H9 (cell line): Measurements from ENCODE around the gene HCFC1. TPM values are rescaled to one million over a fixed set of nuclear protein-coding genes. Genes with fewer than 3 reads are reported as not detected.

ENCODE experiments used
- DNase-seq: peaks from one replicate; pipeline ENCODE4 v3.0.0-alpha.2; 2017
- H2AFZ ChIP-seq: one replicate; pipeline ENCODE4 v1.6.1; 2013; ENCODE audit warnings: mild to moderate bottlenecking, low read length, control low read depth, moderate library complexity
- H2AK5ac ChIP-seq: 2 replicates; pipeline ENCODE4 v1.6.1; 2013; ENCODE audit warnings: low read length, control low read depth, mixed read lengths; ENCODE audit not compliant: insufficient read length
- H2BK120ac ChIP-seq: one replicate; pipeline ENCODE4 v1.6.1; 2013; ENCODE audit warnings: low read depth, mild to moderate bottlenecking, low read length, control low read depth, inconsistent platforms; ENCODE audit not compliant: poor library complexity, severe bottlenecking
- H2BK12ac ChIP-seq: 2 replicates; pipeline ENCODE4 v1.6.1; 2013; ENCODE audit warnings: low read length, control low read depth, mixed read lengths, low read depth; ENCODE audit not compliant: insufficient read length
- H2BK15ac ChIP-seq: 2 replicates; pipeline ENCODE4 v1.6.1; 2013; ENCODE audit warnings: low read depth, low read length, control low read depth
- H2BK20ac ChIP-seq: one replicate; pipeline ENCODE4 v1.6.1; 2013; ENCODE audit warnings: low read depth, mild to moderate bottlenecking, low read length, control low read depth, inconsistent platforms; ENCODE audit not compliant: poor library complexity, severe bottlenecking
- H2BK5ac ChIP-seq: 2 replicates; pipeline ENCODE4 v1.6.1; 2013; ENCODE audit warnings: low read length, control low read depth, mixed read lengths; ENCODE audit not compliant: insufficient read length
- H3K14ac ChIP-seq: 2 replicates; pipeline ENCODE4 v1.6.1; 2013; ENCODE audit warnings: low read length, control low read depth; ENCODE audit not compliant: insufficient read depth
- H3K18ac ChIP-seq: 2 replicates; pipeline ENCODE4 v1.6.1; 2013; ENCODE audit warnings: low read depth, mild to moderate bottlenecking, mixed read lengths, low read length, control low read depth; ENCODE audit not compliant: insufficient read length
- H3K23ac ChIP-seq: 2 replicates; pipeline ENCODE4 v1.6.1; 2013; ENCODE audit warnings: low read length, control low read depth, mixed read lengths, low read depth; ENCODE audit not compliant: insufficient read length
- H3K23me2 ChIP-seq: 2 replicates; pipeline ENCODE4 v1.6.1; 2013; ENCODE audit warnings: low read depth, mild to moderate bottlenecking, mixed read lengths, low read length, control low read depth; ENCODE audit not compliant: insufficient read length, poor library complexity, severe bottlenecking
- H3K27ac ChIP-seq: 2 replicates; pipeline ENCODE4 v1.5.1; 2013; ENCODE audit warnings: low read length, control low read depth, mixed read lengths, low read depth; ENCODE audit not compliant: insufficient read length
- H3K27me3 ChIP-seq: 2 replicates; pipeline ENCODE4 v1.6.1; 2013; ENCODE audit warnings: low read length, control low read depth, inconsistent platforms; ENCODE audit not compliant: insufficient read depth
- H3K4ac ChIP-seq: 2 replicates; pipeline ENCODE4 v1.6.1; 2013; ENCODE audit warnings: low read depth, mild to moderate bottlenecking, control low read depth, inconsistent platforms, low read length, moderate library complexity
- H3K4me1 ChIP-seq: 2 replicates; pipeline ENCODE4 v1.6.1; 2013; ENCODE audit warnings: low read length, control low read depth, inconsistent platforms; ENCODE audit not compliant: insufficient read depth
- H3K4me2 ChIP-seq: 2 replicates; pipeline ENCODE4 v1.6.1; 2013; ENCODE audit warnings: low read length, control low read depth, mixed read lengths; ENCODE audit not compliant: insufficient read length, insufficient read depth
- H3K56ac ChIP-seq: 2 replicates; pipeline ENCODE4 v1.6.1; 2013; ENCODE audit warnings: low read depth, mild to moderate bottlenecking, mixed read lengths, low read length, control low read depth; ENCODE audit not compliant: insufficient read length
- H3K79me1 ChIP-seq: 2 replicates; pipeline ENCODE4 v1.6.1; 2013; ENCODE audit warnings: low read depth, mild to moderate bottlenecking, moderate library complexity, low read length, control low read depth, inconsistent platforms; ENCODE audit not compliant: insufficient read depth, poor library complexity, severe bottlenecking
- H3K79me2 ChIP-seq: 2 replicates; pipeline ENCODE4 v1.6.1; 2013; ENCODE audit warnings: low read length, control low read depth, inconsistent platforms; ENCODE audit not compliant: insufficient read depth
- H3K9ac ChIP-seq: 2 replicates; pipeline ENCODE4 v1.6.1; 2013; ENCODE audit warnings: low read length, control low read depth, mixed read lengths; ENCODE audit not compliant: insufficient read length; ENCODE audit errors: extremely low read depth
- H3K9me3 ChIP-seq: one replicate; pipeline ENCODE4 v1.6.1; 2013; ENCODE audit warnings: low read depth, low read length, inconsistent platforms; ENCODE audit not compliant: control insufficient read depth
- H3T11ph ChIP-seq: one replicate; pipeline ENCODE4 v1.6.1; 2013; ENCODE audit warnings: mild to moderate bottlenecking, low read length, control low read depth, inconsistent platforms
- H4K20me1 ChIP-seq: one replicate; pipeline ENCODE4 v1.6.1; 2013; ENCODE audit not compliant: control insufficient read depth, insufficient read length, insufficient read depth
- H4K5ac ChIP-seq: 2 replicates; pipeline ENCODE4 v1.6.1; 2013; ENCODE audit warnings: low read depth, mild to moderate bottlenecking, mixed read lengths, low read length, control low read depth; ENCODE audit not compliant: insufficient read length
- H4K8ac ChIP-seq: replicated peaks from 2 replicates; pipeline ENCODE4 v1.6.1; 2013; ENCODE audit warnings: low read length, control low read depth, mixed read lengths, low read depth; ENCODE audit not compliant: insufficient read length
- H4K91ac ChIP-seq: 2 replicates; pipeline ENCODE4 v1.6.1; 2013; ENCODE audit warnings: low read depth, mild to moderate bottlenecking, moderate library complexity, mixed read lengths, low read length, control low read depth; ENCODE audit not compliant: insufficient read length
- H3K27ac Mint-ChIP-seq, 3 experiments: 2 replicates in 2 of 3; 3 replicates in 1 of 3; pipeline ENCODE4 v1.8.0; 2020 to 2021; ENCODE audit warnings: mixed read lengths in 3 of 3, mild to moderate bottlenecking in 1 of 3, moderate library complexity in 1 of 3
- H3K27me3 Mint-ChIP-seq: 2 replicates; pipeline ENCODE4 v1.8.0; 2021; ENCODE audit warnings: low read depth, mild to moderate bottlenecking, moderate library complexity, mixed read lengths
- H3K36me3 Mint-ChIP-seq, 3 experiments: 2 replicates in 2 of 3; 3 replicates in 1 of 3; pipeline ENCODE4 v1.8.0; 2020 to 2021; ENCODE audit warnings: low read depth in 3 of 3, mixed read lengths in 3 of 3; ENCODE audit not compliant: insufficient read depth in 1 of 3
- H3K4me1 Mint-ChIP-seq, 2 experiments: 2 replicates each; pipeline ENCODE4 v1.8.0; 2020; ENCODE audit warnings: mixed read lengths in 2 of 2
- H3K4me3 Mint-ChIP-seq, 2 experiments: 2 replicates in 1 of 2; 3 replicates in 1 of 2; pipeline ENCODE4 v1.8.0; 2020 to 2021; ENCODE audit warnings: mild to moderate bottlenecking in 2 of 2, mixed read lengths in 2 of 2, moderate library complexity in 1 of 2
- H3K9me3 Mint-ChIP-seq, 2 experiments: 2 replicates in 1 of 2; 3 replicates in 1 of 2; pipeline ENCODE4 v1.8.0; 2020; ENCODE audit warnings: mild to moderate bottlenecking in 2 of 2, mixed read lengths in 2 of 2, moderate library complexity in 1 of 2
- CTCF ChIP-seq: fragments of 200-600 bp; sonication (generic); conservative IDR thresholded peaks from 3 replicates; pipeline ENCODE4 v1.8.0; 2021; ENCODE audit warnings: antibody characterized with exemption, mild to moderate bottlenecking
- WGBS: extraction: QIAGEN DNeasy Blood & Tissue Kit; methylation state at CpG from one replicate; pipeline ENCODE4 v1.1.7; 2013; ENCODE audit warnings: missing lambda C conversion rate, low lambda C conversion rate, mixed read lengths; ENCODE audit not compliant: insufficient read length; ENCODE audit errors: extremely low coverage; 5-methylcytosine and 5-hydroxymethylcytosine counted together
- total RNA-seq: library from RNA; stranded (reverse); gene quantifications from 2 replicates; pipeline ENCODE4 v1.2.1, GENCODE V29; 2021

The HCFC1 gene
- total RNA-seq, 1 experiment from 2014 or later: 144 TPM

GRCh38 chrX:153941336-153942252, 30.0 kb downstream of the HCFC1 start:
- Histone ChIP-seq H3K4me2 (no peak overlapping the region), H3T11ph (no peak overlapping the region), H4K8ac (no peak overlapping the region), H3K27ac (no peak overlapping the region), H2BK12ac (no peak overlapping the region), H3K9ac (no peak overlapping the region), H2BK15ac (no peak overlapping the region), H3K23me2 (no peaks in the 10 kb centered on the region), H4K91ac (no peak overlapping the region), H2AK5ac (no peak overlapping the region), H4K5ac (no peak overlapping the region), H2AFZ (no peak overlapping the region), H3K14ac (peak overlapping the region; percentile 47; the same call in 1 of the 2 replicates), H3K18ac (peak overlapping the region; percentile 82), H4K20me1 (no peaks in the 10 kb centered on the region), H3K9me3 (peaks cover under 1% of the 10 kb centered on the region), H3K79me2 (no peaks in the 10 kb centered on the region), H2BK120ac (no peak overlapping the region), H3K4me1 (no peaks in the 10 kb centered on the region), H3K56ac (no peak overlapping the region), H2BK20ac (peak overlapping the region; percentile 76), H3K4ac (no peak overlapping the region), H2BK5ac (no peak overlapping the region), H3K23ac (no peak overlapping the region), H3K27me3 (no peaks in the 10 kb centered on the region), H3K79me1 (no peaks in the 10 kb centered on the region)
- Mint-ChIP-seq H3K36me3 (peaks cover 6 to 12% (median 9%) of the 10 kb centered on the region in 3 experiments; a peak in 6 of 7 replicates), H3K4me3 (peak overlapping the region; percentile 38 to 64; a peak in 3 of 5 replicates), H3K27me3 (no peaks in the 10 kb centered on the region), H3K9me3 (peaks cover 36 to 46% of the 10 kb centered on the region in 2 experiments), H3K4me1 (peaks cover 13 to 23% of the 10 kb centered on the region in 2 experiments), H3K27ac (peak overlapping the region; percentile 31 to 95 (median 88); a peak in 5 of 7 replicates)
- DNase-seq: peak; percentile 67
- no CpG with 5 or more reads among the region's 23 CpGs for WGBS
- no peak for TF ChIP-seq CTCF
